Neural cell (in vitro differentiated cells): ENCODE data around the gene NME8.

Source experiments
- CTCF ChIP-seq: fragments of 450-650 bp; IDR thresholded peaks from 2 replicates; pipeline ENCODE4 v1.5.1; 2014; ENCODE audit warnings: antibody characterized with exemption, mild to moderate bottlenecking, moderate library complexity; ENCODE audit not compliant: poor library complexity, severe bottlenecking
- EZH2 ChIP-seq: fragments of 200-600, 300-800 bp; shearing (Covaris generic), sonication (generic); IDR thresholded peaks from 2 replicates; pipeline ENCODE4 v1.6.1; 2014; ENCODE audit warnings: antibody characterized with exemption, low read length, borderline replicate concordance, mild to moderate bottlenecking; ENCODE audit not compliant: insufficient read depth, poor library complexity, severe bottlenecking
- MXI1 ChIP-seq: fragments of 450-650 bp; conservative IDR thresholded peaks from 2 replicates; pipeline ENCODE4 v1.6.1; 2014; ENCODE audit warnings: antibody characterized with exemption, mild to moderate bottlenecking; ENCODE audit not compliant: poor library complexity, severe bottlenecking
- RAD21 ChIP-seq: fragments of 450-650 bp; conservative IDR thresholded peaks from 2 replicates; pipeline ENCODE4 v1.6.1; 2014; ENCODE audit warnings: antibody characterized with exemption, mild to moderate bottlenecking, moderate library complexity
- REST ChIP-seq: IDR thresholded peaks from 2 replicates; pipeline ENCODE4 v1.6.1; 2012; ENCODE audit warnings: borderline replicate concordance
- TAF1 ChIP-seq: IDR thresholded peaks from 2 replicates; pipeline ENCODE4 v1.6.1; 2012; ENCODE audit warnings: low read depth

- TF ChIP-seq RAD21, result no peak
- TF ChIP-seq CTCF, result no peak
- TF ChIP-seq EZH2, result no peak
- no peak for TF ChIP-seq MXI1
- no peak for TF ChIP-seq TAF1
- no peak for TF ChIP-seq REST
Measured at GRCh38 chr7:37894671-37895070, 46.3 kb downstream of the NME8 start.
